NCI-H2029 treated with DMSO at 0.1 percent for 48 hours (cell line): ENCODE data around the gene WDPCP.
"Not testable (repeated sequence)": the region's sequence is repeated elsewhere in the genome, so short reads cannot be mapped to it uniquely, and the experiment has no call there.

Experiments used
- DNase-seq: peaks from one replicate; lab custom pipeline; 2025; lab: John Stamatoyannopoulos, UW

Gene WDPCP

DNA sequence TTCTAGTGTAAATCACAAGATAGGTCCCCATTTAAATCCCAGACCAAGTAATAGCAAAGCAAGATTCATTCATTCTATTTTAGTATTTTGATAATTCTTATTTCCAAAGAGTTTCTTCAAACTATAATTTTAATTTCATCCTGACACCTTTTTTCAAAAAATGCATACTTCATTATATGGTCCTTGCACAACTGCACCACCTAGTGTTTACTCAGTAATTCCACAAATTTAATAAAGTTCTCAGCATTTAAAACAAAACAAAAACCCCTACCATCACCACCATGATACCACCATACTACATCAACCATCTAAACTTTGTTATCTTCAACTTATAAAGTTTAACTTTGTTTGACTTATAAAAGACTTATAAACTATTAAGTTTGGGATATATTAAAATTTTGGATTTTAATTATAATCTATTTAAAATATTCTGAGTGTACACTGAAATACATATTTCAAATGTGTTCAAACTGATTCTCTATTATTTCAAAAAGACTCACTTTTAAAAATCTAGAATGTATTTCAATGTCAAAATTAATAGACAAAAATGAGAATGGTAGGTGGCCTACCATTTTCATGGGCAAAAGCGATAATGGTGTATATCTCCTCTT is 44.2 kb downstream of the WDPCP start:
- peak; percentile 8 for DNase-seq

- no peak for DNase-seq
These were observed 48.7 kb downstream of the WDPCP start for GRCh38 chr2:63539416-63540162.

DNA sequence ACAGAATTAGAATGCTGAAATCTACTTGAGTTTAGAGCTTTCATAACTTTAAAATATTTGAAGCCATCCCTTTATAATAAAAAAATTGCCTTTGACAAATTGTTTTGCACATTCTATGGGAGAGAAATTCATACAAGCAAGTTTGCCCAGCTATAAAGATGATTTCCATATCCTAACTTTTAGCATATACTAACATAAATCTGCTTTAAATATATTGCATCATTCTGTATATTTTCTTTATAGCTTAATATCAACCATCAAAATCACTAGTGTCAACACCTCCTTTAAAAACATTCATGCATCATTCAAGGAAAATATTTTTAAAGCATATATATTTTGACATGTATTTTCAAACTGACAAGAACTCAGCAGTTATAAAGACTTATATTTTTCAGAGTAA is 49.9 kb downstream of the WDPCP start:
- no peak for DNase-seq

DNA sequence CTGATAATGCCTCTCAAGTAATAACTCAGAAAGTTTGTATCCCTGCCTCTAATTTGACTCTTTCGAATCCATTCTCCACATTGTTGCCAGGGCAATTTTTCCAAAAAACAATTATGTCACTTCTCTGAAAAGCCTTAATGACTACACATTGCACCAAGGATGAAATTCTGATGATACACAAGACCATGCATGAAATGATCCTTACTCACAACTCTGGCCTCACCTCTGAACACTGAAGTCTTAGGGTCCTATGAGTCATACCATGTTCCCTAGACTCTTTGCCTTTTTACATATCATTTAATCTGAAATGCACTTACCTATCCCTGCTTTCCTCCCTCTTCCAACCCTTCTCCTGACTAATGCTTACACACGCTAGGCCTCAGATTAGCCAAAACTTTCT is 51.0 kb downstream of the WDPCP start:
- no peak for DNase-seq

GRCh38 chr2:63530704-63531279 is 57.5 kb downstream of the WDPCP start:
- DNase-seq: no peak

DNA sequence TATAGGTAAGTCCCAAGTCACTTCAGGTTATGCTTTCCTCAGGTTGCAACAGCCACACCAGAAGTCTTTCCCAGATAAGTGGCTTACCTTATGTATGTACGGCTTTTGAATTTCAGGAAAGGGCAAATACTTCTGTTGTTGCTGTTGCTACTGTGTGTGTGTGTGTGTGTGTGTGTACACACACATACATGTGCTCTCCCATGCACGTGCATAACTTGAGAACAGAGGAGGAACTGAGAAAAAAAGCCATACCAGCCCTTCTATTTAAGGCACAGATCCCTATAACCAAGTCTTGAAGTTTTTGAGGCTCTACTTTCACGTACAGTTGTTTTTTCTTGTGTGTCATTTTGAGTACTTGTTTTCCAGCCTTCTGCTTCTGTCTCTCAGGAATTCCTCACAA is 62.4 kb downstream of the WDPCP start:
- DNase-seq: no peak

DNA sequence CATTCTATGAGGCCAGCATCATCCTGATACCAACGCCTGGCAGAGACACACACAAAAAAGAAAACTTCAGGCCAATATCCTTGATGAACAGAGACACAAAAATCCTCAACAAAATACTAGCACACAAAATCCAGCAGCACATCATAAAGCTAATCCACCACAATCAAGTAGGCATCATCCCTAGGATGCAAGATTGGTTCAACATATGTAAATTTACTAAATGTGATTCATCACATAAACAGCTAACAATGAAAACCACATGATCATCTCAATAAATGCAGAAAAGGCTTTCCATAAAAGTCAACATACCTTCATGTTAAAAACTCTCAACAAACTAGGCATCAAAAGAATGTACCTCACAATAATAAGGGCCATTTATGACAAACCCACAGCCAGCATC is 65.3 kb downstream of the WDPCP start:
- DNase-seq: no peak

DNA sequence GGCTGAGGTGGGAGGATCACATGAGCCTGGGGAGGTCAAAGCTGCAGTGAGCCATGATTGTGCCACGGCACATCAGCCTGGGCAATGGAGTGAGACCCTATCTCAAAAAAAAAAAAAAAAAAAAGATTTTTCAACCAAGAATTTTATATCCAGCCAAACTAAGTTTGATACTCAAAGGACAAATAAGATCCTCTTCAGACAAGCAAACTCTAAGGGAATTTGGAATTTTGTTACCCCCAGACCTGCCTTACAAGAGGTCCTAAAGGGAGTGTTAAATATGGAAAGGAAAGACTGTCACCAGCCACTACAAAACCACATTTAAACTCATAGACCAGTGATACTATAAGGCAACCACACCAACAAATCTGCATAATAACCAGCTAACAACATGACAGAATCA is 67.5 kb downstream of the WDPCP start:
- DNase-seq: no peak

GRCh38 chr2:63514781-63515180 is 73.5 kb downstream of the WDPCP start:
- DNase-seq: no peak

GRCh38 chr2:63514237-63514716 is 74.0 kb downstream of the WDPCP start:
- DNase-seq: no peak

DNA sequence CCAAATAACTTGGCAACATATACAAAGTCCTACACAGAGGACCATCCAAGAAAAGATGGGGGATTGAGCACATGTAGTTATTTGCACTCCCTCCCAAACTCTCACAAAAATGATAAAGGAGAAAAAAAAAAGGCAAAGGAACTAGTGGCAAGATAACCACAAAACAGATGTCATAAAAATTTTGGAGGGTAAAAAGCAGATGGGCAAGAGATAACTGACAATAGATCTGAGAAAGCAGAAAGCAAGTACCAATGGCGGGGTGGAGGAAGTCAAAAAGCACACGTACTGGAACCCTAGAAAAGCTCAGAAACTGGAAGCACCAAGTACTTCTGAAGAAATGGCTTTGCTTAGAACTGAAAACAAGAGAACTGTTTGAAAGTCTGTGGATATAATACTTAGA is 82.0 kb downstream of the WDPCP start:
- DNase-seq: no peak

DNA sequence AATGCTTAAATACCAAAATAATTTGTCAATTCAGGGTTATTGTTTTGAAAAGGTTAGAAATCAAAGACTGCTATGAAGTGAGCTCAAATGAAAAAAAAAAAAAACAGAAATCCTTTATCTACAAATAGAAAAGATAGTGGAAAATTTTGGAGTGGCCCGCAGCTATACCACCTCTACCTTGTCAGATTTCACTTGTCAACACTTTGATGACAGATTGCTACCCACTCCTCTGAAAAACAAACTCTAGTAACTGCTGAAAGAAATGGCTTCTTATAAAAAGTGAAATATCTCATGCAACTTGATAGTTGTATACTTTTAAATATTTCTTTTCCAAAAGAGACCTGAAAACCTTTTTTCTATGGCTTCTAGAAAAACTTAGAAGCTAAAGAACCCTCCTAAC is 84.5 kb downstream of the WDPCP start:
- DNase-seq: no peak

- DNase-seq: no peak
These were observed 87.9 kb downstream of the WDPCP start for GRCh38 chr2:63500398-63500797.

DNA sequence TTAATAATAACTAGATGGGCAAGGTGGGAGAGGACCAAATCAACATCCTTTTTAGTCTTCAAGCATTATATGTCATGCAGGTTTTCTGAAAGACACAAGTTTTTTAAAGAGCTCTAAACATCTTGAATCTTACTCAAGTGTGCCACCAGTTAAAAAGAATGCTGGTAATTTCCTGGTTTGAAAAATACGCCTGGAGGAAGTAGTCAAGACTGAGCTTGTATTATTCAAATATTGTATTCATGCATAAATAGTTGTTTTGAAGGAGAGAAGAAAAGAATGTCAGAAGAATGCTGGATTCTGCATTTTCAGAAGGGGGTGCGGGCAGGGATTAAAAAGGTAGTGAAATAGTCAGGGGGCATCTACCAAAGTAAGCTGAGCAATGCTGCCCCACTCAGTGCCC is 90.7 kb downstream of the WDPCP start:
- DNase-seq: no peak

DNA sequence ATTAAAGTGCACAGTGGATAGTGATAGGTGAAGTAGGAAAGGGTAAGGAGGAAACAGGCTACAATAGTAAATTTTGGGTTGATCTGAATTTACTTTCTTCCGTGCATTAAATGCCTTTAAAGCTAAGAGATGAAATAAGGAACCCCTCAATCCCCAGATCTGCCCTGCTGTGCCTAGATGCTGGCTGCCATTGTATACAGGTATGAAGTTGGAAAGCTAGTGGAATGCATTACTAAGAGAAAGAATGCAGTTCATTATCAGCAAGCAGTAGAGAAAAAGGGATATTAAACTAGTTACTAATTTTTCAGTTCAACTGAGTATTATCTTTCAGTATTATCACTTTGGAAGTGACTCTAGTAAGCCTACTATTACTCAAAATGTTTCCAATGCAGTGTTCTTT is 93.3 kb downstream of the WDPCP start:
- no peak for DNase-seq

DNA sequence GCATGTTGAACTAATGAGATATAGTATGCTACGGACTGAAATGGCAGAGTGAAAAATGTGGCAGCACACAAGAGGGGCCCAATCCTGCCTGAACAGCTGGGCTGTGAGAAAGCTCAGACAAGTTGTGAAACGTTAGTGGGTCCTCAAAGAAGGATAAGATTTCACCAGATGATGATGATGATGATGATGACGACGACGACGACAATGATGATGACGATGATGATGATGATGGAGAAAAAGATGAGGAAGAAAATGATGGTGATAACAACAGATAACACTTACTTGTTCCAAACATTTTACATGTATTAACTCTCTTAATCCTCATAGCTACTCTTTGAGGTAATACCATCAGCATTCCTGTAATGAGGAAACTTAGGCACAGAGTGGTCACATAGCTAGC is 94.2 kb downstream of the WDPCP start:
- DNase-seq: no peak

DNA sequence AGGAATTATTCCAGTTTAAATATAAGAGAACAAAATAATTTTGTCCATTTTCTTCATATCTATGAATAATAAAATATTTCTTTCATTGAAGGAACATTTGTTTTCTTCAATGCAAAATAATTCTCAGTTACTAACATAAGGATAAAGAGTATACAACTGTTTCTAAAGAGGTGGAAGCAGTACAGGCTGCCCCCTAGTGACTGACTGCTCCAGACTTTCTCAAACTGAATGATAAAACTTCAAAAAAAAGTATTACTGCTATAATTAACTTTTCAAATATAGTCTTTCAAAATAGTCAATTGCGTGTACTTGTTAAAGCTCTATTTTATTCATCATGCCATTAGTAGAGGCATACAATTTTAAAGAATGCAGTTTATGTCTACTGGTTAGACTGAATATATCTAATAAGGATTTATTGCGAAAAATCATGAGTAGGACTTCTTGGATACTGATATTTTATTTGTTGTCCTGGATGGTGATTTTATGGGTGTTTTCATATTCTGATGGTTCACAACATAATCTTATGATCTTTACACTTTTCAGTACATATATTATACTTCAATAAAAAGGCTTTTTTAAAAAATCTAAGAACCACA is 100.1 kb downstream of the WDPCP start:
- DNase-seq: peak; percentile 6

- DNase-seq: no peak
These were observed 101.4 kb downstream of the WDPCP start for GRCh38 chr2:63486861-63487290.

DNA sequence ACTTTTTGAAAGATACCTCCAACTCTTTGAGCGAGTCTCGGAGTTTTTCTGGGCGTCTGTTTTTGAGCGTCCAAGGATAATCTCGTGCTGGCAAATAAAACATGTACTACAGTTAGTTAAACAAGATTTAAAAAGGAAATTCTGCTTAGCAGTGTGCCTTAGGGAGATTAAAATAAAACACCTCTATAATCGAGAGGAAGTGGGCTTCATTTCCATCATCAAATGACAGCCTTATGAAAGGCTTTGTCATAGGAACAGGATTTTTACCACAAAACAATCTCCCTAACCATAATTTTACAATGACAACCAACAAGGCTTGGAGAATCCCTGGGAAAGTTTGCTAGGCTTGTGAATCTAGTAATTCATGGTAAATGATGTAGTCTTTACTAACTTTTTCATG is 103.4 kb downstream of the WDPCP start:
- DNase-seq: no peak

DNA sequence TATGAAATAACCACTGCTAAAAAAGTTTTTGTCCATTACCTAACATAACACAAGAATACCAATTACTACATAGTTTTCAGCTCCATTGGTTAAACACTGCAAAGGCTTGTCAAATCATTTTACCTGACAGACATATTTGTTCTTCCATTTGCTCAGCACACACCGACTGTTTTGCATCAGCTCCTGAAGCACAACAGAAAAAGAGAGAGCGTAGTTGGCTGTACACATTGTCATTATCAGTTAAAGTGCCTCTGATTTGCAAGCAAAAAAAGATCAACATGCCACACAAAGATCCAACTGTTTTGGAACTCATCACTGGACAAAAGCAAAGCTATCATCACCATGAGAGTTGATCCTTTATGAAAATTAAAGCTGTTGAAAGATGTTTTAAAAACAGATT is 103.8 kb downstream of the WDPCP start:
- DNase-seq: no peak

- no peak for DNase-seq
These were observed 110.6 kb downstream of the WDPCP start for GRCh38 chr2:63477686-63478085.

DNA sequence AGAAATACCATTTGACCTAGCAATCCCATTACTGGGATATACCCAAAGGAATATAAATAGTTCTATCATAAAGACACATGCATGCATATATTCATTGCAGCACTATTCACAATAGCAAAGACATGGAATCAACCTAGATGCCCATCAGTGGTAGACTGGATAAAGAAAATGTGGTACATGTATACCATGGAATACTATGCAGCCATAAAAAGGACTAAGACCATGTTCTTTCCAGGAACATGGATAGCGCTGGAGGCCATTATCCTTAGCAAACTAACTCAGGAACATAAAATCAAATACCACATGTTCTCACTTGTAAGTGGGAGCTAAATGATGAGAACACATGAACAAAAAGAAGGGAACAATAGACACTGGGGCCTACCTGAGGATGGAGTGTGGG is 119.0 kb downstream of the WDPCP start:
- DNase-seq: not testable (repeated sequence)

DNA sequence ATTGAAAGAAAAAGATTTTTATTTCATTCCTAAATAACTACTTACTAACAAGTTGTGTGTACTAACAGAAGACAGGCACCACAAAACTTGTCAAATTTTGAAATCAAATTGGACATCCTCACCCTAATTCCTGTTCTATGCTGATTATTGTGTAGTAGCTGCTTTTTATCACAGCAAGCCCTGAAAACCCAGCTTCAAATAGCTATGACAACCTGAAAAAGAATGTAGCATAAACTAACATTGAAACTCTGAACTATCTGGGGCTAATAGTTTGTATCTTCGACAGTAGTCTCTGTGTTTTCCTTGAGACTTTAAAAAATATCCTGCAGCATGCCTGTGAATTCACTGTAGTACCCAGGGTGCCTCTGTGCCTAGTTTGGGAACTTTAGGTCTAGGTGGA is 122.6 kb downstream of the WDPCP start:
- DNase-seq: no peak
